Effector CD4-positive, alpha-beta T cell (primary cell): ENCODE results near the gene CT55. TPM values are rescaled to one million over a fixed set of nuclear protein-coding genes. Genes with fewer than 3 reads are reported as not detected.
A peak's percentile ranks its signal among the peaks of the same experiment; 100 is the strongest.
"Not testable (repeated sequence)": the region's sequence is repeated elsewhere in the genome, so short reads cannot be mapped to it uniquely, and the experiment has no call there.

Experiments
- DNase-seq: peaks from one replicate; pipeline ENCODE4 v3.0.0-alpha.2; 2020
- total RNA-seq: gene quantifications from one replicate; lab custom pipeline; 2026; lab: John Stamatoyannopoulos, UW

Gene CT55, protein sequence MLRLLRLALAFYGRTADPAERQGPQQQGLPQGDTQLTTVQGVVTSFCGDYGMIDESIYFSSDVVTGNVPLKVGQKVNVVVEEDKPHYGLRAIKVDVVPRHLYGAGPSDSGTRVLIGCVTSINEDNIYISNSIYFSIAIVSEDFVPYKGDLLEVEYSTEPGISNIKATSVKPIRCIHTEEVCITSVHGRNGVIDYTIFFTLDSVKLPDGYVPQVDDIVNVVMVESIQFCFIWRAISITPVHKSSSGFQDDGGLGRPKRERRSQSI
- total RNA-seq = not detected

DNA sequence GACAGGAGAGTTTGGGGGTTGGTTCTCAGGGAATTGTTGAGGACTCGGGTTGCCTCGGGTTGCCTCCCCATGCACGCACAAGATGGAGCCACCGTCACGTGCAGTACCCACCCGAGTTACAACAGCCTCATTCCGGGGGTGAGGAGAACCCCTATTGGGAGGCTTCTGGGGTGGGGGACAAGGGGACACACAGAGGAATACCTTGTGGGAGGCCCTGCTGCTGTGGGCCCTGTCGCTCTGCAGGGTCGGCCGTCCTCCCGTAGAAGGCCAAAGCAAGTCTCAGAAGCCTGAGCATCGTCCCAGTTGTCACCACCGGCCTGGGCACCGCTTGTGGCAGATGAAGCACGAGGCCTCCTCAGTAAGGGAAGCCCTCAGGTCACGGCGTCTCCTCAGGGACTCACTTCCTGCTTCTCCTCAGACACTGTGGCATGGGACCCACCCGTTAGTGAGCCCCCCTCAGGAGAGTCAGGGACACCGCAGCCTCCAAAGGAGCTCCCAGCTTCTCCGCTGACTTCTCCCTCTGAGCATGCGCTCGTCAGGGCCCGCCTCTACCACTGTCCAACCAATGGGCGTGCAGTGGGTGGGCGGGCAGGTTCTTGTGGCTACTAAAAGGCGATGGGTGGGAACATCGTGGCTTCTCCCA lies at the start of gene CT55:
TSS of gene CT55 (minus strand) at position 522 of the 643 bp plus-strand sequence. CDS start at position 295, 227 bp downstream.
- DNase-seq = no peak

DNA sequence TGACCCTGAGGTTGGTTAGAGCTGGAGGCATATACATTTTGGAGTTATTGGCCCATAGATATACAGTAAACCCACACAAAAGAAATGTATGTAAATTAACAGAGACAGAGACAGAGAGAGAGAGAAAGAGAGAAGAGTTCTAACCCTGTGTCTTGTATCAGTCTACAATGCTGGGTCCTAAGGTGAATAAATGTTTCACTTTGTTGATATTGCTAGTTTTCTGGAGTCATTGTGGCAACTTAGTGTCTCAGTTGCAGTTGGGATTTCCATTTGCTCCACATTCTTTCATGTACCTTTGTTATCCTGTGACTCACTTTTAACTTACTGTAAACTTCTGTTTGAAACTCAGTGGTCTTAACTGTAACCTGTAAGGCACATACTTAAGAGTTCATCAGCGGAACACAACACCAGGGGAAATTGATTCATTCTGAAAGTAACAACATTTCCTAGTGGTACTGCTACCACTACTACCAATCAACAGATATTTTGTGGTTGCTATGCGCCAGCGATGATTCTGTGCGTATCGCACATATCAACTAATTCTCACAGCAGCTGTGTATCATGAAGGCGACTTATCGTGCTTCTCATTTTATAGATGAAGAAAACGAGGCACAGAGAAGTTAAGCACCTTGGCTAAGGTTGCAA lies 42.1 kb upstream of the CT55 start:
- no peak for DNase-seq

DNA sequence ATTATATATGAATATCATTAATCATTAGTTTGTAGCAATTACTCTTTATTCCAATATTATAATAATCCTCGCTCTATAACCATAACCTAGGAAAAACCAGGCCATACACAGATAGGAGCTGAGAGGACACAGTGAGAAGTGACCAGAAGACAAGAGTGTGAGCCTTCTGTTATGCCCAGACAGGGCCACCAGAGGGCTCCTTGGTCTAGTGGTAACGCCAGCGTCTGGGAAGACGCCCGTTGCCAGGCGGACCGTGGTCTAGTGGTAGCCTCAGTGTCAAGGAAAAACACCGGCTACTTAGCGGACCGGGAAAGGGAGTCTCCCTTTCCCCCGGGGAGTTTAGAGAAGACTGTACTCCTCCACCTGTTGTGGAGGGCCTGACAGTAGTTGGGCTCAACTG lies 35.2 kb upstream of the CT55 start:
- not testable (repeated sequence) for DNase-seq

DNA sequence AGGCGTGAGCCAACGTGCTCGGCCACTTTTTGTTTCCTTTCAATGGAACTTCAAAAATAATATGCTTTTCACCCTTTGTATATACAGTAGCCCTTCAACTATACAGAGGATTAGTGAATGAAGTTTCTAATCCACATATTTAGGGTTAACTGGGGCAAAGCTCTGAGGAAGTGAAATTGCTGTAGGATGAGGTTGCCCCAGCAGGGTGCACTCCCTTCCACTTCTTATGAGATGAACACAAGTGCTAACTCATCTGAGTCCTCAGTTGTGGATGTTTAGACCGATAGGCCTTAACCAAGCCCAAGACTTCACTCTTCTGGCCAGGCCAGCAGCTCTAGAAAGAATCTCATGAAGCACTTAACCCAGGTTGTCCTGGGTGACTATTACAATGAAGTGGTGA lies 29.1 kb upstream of the CT55 start:
- DNase-seq = no peak

DNA sequence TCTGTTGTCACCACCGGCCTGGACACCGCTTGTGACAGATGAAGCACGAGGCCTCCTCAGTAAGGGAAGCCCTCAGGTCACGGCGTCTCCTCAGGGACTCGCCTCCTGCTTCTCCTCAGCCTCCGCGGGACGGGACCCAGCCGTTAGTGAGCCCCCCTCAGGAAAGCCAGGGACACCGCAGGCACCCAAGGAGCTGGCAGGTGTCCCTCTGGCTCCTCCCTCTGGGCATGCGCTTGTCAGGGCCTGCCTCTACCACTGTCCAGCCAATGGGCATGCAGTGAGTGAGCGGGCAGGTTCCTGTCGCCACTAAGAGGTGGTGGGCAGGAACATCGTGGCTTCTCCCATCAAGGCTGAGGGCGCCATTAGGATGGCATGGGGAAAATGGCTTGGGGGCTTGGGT lies 23.5 kb upstream of the CT55 start:
- DNase-seq = no peak

DNA sequence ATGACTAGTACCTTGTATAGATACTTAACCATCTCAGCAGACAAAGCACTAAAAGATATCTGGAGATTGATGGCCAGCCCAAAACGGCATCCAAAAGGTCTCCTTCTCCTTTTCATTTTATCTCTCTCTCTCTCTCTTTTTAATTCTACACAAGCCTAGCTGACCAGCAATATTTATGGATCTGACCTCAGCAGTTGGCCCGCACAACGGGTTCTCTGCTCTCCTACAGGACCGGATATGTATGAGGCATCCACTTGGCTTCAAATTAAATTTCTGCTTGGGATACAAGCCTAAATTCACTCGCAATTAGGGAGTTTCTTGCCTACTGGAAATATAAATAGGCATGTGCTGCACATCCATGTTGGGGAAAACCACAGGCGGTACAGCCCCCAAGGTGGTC lies 22.5 kb upstream of the CT55 start:
- no peak for DNase-seq

DNA sequence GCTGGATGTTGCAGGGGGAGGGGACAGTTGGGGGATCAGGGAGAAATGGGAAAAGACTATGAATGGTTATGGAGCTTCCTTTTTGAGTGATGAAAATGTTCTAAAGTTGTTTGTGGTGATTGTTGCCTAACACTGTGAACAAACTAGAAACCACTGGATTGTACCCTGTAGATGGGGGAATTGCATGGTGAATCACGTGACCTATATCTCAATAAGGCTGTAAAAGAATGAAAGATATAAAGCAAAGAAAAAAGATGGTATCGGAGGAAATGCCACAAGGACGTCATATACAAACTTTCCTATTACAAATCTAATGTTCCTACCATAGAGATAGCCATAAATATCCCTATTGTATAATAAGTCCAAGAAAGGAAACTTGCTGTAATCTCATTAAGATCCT lies 20.6 kb upstream of the CT55 start:
- no peak for DNase-seq

DNA sequence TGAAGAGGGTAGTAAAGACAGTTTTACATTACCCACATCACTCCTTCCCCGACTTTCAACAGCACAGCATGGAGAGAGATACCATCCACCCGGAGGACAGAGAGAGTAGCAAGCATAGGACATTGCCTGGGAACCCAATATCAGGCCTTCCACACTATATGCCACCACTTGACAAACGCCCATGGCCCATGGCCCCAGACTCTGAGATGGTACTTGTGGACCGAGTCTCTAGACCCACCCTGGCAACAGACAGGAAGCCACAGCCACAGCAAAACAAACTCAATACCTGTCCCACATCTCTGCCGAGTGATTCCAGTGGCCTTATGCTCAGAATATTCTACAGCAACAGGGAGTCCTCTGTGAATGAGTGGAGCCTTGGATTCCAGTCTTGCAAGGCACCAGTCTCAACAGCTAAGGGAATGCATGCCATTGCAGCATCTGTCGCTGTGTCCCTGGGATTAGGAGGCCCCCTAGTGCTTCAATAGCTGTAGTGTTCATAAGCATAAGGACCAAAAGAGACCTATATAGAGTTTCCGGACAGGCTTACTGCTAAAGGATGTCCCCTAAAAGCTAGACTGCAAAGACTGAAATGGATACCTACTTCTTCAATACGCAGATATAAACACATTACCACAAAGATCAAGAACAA lies 14.7 kb upstream of the CT55 start:
- DNase-seq = no peak

DNA sequence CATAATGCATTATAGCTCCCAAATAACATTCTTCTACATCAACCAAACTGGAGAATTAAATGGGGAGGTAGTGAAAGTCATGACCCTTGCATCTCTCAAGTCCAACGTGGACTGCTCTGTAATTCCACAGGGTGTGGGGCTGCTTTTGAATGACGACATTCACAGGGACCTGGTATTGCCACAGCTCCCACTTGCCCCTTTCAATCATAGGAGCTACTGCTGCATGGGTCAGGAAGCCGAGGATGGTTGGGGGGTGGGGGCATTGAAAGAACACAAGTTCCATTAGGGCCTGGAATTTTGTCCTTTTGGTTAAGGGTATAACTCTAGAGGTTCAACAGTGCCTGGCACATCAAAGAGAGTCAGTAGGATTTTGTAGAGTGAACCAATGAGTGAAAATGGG lies 7.4 kb upstream of the CT55 start:
- no peak for DNase-seq

DNA sequence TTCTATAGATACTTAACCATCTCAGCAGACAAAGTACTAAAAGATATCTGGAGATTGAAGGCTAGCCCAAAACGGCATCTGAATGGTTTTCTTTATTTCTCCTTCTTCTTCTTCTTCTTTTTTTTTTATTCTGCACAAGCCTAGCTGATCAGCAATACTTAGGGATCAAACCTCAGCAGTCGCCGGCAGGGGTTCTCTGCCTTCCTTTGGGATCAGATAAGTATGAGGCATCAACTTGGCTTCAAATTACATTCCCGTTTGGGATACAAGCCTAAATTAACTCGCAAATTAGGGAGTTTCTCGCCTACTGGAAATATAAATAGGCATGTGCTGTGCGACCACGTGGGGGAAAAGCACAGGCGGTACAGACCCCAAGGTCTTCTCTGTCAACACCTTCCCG lies 730 bp downstream of the CT55 start:
- DNase-seq = no peak

DNA sequence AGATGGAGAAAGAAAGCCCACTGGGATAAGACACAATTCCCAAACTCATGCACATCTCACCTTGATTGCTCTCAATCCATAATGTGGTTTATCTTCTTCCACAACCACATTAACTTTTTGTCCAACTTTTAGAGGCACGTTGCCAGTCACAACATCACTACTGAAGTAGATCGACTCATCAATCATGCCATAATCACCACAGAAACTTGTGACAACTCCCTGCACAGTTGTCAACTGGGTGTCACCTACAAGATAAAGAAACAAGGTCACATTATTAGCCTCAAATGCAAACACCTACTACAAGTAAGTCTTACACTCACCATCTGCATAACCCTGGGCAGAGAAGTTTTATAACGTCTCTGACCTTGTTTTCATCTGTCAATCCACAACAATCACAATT lies 1.7 kb downstream of the CT55 start:
- DNase-seq = not testable (repeated sequence)

DNA sequence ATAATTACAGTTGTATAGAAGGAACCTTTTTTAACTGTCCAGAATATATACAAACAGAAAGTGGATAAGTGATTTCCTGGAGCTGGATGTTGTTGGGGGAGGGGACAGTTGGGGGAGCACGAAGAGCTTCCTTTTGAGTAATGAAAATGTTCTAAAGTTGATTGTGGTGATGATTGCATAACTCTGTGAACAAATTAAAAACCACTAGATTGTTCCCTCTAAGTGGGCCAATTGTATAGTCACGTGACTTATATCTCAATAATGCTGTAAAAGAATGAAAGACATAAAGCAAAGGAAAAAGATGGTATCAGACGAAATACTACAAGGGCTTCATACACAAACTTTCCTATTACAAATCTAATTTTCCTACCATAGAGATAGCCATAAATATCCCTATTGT lies 2.7 kb downstream of the CT55 start:
- DNase-seq = no peak

DNA sequence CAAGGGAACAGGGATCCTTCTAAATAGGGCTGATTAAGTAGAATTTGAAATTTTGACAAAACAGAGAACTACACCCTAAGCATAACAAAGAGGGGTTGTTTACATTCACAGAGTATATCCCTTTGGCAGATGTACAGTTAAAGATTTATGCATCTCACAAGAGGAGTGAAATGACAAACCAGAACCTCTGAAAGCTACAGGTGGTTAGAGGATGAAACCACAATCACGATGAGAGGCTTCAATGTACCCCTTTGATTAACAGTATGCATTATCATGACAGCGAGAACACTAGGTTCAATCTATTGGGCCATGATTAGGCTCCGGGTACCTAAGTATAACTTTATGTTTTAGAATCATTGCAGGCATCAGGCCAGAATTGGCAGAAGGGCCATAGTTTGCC lies 16.5 kb downstream of the CT55 start:
- DNase-seq = not testable (repeated sequence)

DNA sequence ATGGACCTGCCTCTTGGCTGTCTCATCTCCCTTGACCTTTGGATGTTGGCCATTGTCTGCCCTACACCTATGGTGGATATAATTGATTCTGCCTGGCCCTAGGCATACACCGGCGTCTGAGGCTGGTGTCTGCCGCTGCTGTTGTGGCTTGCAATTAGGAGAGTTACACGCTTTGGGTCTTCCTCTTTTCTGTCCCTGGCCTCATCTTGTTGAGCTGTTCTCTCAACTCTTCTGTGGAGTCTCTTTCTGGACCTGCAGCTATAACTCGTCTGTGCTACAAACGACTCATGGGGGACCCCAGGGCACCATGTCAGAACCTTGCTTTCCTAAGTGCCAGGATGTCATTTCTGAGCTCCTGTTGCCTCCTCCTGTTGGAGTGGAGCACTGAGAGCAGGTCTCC lies 45.1 kb downstream of the CT55 start:
- not testable (repeated sequence) for DNase-seq

DNA sequence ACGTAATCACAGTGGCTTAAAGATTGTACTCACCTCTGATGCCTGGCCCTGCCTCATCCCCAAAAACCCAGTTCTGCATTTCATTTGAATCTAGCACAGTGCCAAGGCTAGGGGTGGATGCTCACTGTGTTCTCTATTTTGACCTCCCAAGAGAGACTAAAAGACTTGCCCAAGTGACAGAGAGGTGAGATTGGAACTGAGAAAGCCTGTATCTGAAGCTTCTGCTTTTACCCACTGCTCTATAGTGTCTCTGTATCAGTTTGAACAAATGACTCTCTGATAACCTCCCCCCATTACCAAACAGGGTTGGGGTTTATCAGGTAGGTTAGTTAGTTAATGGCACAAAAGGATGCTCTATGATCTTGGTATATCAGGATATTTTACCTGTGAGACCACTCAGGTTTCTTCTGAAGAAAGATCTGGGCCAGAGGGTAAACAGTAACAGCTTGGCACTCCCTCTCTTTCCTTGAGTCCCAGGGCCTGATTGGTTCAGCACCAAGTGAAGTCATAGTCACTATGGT lies 51.1 kb downstream of the CT55 start, which contains the start of gene ETDB:
TSS of gene ETDB (minus strand) at position 471 of the 521 bp plus-strand sequence. CDS start 1,265 bp downstream, outside the sequence.
- DNase-seq = not testable (repeated sequence)

DNA sequence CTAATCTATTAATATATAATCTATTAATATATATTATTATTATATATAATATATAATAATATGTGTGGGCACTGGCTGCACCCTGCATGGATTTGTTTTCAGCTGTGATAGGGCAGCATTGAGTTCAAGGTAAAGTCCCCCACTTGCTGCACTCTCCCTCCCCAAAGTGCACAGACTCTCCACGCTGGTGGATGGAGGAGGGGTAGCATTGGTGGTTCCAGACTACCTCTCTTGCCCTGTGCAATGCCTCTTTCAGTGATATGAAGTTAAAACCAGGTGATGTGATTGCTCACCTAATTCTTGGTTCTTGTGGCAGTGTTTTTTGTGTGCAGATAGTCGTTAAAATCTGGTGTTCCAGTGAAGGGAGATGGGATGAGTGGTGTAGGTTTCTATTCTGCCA lies 55.1 kb downstream of the CT55 start:
- DNase-seq = not testable (repeated sequence)

DNA sequence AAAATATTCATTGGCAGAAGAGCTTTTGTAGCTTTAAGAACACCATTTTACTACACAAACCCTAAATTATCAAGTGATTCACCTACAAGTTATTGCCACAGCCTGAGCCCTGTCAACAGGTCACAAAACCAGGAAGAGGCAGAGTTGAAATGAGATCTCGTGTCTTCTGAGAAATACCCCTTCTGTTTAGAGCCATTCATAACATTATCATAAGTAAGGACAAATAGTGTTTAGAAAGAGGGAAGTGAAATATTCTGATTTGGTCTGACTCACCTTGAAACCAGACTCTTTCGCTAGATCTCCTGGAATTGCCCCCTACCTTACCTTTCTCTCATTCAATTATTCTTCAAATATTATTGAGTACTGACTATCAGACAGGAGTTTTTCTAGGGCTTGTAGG lies 56.8 kb downstream of the CT55 start:
- no peak for DNase-seq

DNA sequence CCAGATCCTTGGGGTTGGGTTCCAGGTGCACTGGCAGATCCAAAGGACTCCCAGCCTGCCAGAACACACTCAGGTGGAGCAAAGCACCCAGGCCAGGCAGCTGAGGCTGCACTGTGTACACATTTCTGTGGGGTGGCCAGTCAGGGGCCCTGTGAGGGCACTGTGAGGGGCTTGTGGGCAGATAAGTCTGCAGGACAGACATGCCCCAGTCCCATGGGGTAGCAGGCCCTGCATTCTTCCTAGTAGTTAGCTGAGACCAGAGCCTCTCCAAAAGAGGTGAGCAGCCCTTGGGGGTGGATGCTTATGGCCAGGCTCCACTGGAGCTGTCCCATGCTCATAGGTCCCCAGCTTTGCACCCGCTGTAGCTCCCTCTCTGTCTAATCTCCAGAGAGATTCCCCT lies 58.5 kb downstream of the CT55 start:
- DNase-seq = no peak

DNA sequence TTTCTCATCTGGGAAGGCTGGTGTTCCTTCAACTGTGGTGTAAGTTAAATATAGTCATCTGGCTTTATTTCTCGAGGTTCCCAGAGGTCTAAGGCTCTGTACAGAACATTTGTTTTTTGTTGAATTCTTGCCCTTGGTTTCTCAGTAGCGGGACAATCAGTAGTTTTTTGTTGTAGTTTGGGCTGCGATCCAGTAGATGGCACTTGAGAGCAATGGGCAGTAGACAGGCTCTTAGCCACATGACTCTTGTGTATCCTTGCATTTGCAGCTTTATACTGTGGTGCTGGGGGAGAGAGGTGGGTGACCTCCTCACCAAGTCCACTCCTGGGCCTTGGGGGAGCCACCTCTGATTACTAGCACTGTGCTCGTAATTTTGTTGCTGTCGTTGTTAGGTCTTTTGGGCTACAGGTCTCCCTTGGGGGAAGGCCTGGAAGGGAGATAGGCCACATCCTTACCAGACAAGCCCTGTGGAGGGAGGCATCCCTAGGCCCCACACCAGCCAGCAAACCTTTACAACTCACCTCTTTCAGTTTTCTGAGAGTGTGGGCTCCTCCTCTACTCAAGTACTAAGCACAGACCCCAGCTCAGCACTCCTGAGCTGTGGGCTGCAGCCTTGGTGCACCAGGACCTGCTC lies 59.0 kb downstream of the CT55 start:
- peak; percentile 17 for DNase-seq

DNA sequence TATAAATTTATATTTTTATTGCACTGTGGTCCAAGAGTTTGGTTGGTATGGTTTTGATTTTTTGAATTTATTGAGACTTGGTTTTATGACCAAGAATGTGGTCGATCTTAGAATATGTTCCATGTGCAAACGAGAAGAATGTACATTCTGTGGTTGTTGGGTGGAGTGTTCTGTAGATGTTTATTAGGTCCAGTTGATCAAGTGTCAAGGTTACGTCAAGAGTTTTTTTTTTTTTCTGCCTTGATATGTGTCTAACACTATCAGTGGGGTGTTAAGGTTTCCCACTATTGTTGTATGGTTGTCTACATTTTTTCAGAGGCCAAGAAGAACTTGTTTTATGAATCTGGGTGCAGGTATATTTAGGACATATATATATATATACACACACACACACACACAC lies 61.6 kb downstream of the CT55 start:
- DNase-seq = no peak
